ENCODE data around the gene HACD2.
"Not testable (repeated sequence)": the region's sequence is repeated elsewhere in the genome, so short reads cannot be mapped to it uniquely, and the experiment has no call there.

HACD2 gene

DNA sequence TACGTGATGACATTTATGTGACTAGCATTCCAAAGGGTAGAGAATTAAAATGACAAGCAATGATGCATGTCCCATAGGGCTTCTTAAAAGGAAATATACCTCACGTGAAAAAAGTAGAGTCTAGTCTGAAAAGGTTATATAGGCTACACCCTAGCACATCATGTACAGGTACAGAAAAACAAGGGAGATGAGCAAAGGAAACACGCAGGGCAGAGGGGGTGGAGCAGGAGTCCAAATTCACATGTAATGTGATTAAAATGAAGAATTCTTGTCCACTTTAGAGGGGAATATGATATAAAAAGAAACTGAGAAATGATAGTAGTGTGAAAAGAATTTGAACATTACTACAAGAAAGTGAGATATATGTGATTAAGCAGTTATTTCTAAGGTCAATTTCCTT, 59.4 kb downstream of the HACD2 start:
- no peak for DNase-seq (ENCODE audit: low read depth)

DNA sequence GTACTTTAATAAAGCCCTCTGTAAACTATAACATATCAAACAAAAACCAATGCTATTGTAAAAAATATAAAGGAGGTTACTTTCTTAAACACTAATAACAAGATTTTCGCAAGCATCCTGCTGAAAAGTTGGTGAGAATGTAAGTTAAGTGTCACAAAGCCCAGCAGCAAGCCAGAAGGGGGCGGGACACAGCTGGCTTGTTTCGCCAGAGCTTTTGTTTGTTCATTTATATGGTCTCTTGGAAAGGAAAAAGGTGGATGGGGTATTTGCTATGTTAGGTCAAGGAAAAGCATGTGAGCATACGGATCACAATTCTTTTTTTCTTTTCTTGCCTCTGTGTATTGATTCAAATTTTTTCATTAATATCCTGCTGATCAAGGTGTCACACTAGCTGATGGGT, 59.9 kb downstream of the HACD2 start:
- no peak for DNase-seq (ENCODE audit: low read depth)

- DNase-seq (ENCODE audit: low read depth) = no peak
These were observed 61.8 kb downstream of the HACD2 start for GRCh38 chr3:123523023-123523412.

GRCh38 chr3:123522320-123523022, 62.4 kb downstream of the HACD2 start:
- DNase-seq (ENCODE audit: low read depth) = no peak

GRCh38 chr3:123521179-123521969, 63.5 kb downstream of the HACD2 start:
- DNase-seq (ENCODE audit: low read depth) = no peak

GRCh38 chr3:123520656-123521055, 64.2 kb downstream of the HACD2 start:
- DNase-seq (ENCODE audit: low read depth) = no peak

DNA sequence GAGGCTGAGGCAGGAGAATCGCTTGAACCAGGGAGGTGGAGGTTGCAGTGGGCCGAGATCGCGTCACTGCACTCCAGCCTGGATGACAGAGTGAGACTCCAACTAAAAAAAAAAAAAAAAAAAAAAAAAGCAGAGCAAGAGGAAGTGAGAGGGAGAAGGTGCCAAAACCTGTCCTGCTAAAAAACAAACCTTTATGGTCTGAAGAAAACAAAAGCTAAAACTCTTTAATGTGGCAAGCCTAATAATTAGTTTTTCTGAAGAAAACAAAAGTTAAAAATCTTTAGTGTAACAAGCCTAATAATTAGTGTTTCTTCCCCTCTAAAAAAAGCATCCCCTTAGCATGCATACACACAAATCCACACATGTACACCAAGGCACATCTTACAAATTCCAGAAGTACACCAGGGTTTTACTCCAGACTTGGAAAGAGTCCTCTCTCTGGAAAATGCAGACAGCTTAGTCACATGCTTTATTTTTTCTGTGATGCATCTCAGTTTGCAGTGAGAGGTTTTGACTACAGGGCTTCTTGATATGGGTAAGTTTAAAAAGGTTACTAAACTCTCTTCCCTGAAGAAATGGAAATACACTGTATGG, 65.9 kb downstream of the HACD2 start:
- DNase-seq (ENCODE audit: low read depth) = no peak

DNA sequence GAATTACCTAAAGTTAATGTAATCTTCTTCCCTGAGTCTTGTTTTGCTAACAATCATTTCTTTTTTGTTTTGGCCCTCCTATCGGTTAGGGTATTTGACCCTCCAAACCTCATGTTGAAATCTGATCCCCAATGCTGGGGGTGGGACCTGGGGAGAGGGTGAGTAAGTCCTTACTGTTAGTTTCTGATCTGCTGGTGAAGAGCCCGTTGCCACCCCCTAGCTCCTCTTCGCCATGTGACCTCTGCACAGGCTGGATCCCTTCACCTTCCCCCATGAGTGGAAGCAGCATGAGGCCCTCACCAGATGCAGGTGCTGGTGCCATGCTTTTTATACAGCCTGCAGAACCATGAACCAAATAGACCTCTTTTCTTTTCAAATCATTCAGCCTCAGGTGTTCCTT, 73.1 kb downstream of the HACD2 start:
- no peak for DNase-seq (ENCODE audit: low read depth)

DNA sequence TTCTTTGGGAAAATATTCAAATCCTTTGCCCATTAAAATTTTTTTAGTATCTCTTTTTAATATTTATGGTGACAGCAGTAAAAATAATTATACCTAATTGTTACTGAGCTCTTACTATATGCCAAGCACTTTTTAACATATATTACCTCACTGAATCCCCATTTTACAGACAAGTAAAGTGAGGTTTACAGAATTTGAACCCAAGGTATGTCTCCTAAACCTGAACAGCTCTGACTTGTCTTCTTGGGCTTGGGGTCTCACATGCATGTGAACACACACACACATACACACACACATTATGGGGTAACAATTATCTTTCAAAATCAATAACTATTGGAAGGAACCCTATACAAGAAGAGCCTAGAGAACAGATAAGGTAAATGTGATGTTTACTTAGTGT, 73.8 kb downstream of the HACD2 start:
- no peak for DNase-seq (ENCODE audit: low read depth)

DNA sequence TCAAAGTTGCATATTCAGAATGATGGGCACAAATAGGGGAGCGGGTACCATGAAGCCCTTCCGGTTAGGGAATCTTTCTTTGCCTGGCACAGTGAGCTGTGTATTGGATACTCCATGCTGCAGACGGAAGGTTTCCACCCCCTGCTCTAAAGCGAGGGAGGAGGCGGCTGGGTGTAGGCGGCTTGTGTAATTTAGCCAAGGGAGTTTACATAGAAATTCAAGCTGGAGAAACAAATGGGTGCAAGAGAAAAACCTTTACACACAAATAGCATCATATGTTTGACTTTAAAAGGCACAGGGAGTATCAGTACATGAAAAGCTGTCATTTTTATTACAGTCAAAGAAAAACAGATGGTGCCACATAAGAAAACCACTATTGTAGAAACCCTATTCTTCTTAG, 76.7 kb downstream of the HACD2 start:
- no peak for DNase-seq (ENCODE audit: low read depth)

DNA sequence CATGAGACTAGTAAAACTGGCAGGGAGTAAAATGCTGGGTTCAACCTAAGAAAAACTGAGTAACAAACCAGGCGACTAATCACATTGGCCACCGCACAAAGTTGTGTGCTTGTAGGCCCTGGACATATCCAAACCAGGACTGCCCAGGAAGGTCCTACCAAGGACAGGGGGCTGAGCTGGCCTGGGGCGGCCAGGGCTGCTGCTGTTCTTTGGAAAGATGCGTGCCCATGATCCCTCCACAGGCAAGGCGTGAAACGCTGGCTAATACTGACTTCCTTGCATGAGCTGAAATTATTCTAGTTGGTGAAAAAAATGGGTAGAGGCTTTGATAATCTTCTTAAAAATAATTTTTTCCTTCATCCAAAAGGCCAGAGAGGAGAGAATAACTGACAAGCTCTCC, 79.0 kb downstream of the HACD2 start:
- DNase-seq (ENCODE audit: low read depth) = no peak

DNA sequence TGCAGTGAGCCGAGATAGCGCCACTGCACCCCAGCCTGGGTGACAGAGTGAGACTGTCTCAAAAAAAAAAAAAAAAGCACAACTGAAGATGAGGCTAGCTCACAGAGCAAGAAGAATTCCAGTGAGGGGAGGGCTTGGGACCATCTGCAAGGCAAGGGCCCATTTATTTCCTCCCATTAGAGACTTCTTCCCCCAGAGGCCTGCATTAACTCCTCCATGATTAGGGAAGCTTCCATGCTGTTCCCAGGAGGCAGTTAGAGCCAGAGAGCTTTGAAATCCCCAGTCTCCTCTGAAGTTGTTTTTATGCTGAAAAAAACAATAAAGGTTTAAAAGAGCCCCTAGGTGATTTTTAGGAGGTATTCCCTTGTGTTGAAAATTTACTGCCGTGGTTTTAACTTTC, 81.7 kb downstream of the HACD2 start:
- no peak for DNase-seq (ENCODE audit: low read depth)

DNA sequence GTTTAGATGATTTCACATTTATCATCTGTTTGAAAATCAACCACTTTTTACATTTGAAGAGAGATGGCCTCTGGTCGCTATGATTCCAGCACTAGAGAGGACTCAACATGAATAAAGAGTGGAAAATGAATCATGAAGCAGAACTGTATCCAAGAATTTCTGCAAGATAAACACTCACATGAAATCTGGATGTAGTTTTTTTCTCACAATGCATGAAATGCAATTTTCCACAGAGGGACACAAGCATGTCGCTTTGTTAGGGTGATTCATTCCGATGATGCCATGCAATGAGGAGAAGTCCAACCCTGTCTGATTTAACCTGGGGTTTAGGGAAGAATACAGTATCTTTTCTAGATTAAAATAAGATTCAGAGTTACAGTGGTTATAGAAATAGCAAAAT, 85.5 kb downstream of the HACD2 start:
- DNase-seq (ENCODE audit: low read depth) = no peak

- no peak for DNase-seq (ENCODE audit: low read depth)
These were observed 86.1 kb downstream of the HACD2 start for GRCh38 chr3:123498761-123499160.

- DNase-seq (ENCODE audit: low read depth) = no peak
These were observed 90.9 kb downstream of the HACD2 start for GRCh38 chr3:123493912-123494311.

DNA sequence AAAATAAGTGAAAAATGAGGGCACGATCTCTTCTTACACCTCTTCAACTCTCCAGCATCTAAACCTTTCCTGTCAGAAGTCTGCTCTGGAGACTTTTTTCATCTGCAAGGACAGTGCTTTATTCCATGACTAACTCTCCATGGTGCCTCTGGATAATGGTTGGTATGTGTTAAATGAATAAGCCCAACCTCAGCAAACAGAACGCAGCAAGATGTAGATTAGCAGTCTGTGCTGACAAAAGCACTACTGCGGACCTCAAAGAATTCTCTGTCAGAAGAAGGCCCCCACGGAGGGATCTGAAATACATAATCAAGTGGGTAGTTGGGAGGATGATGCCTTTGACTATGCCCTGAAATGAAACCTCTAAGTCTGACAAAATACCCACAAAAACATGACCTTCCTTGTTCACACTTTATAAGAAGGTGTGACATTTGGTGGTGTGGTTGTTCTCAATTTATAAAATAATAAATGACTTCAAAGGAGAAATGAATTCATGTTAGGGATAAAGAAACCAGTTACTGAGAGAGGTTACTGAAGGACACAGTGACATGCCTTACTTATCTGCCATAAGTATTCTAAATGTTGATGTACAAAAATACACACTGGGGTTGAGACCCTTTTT, 92.8 kb downstream of the HACD2 start:
- no peak for DNase-seq (ENCODE audit: low read depth)

DNA sequence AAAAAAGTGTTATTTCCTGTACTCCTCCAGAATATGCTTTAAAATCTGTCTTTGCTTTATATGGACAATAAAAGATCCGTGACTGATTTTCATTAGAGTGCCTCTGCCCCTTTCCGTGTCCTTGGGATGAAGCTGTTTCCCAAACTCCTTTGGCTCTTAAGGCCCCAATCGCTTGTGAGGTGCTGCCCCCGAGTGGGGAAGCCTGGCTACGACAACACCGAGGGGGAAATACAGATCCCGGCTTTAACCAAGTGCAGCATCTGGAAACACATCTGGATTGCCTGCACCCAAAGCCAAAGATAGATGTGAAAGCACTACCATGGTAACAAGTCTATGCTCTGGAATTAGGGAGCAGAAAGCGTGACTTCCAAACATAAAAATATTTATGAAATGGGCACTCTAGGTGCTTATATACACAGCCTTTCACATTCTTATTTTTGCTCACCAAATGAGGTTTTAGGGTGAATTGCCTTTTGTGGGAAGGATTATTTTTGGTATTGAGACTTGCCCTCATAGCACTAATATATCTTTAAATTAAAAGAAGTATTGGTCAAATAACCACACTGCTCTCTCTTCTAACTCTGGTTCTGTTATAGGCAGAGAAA, 95.4 kb downstream of the HACD2 start:
- peak; percentile 60 for DNase-seq (ENCODE audit: low read depth)

DNA sequence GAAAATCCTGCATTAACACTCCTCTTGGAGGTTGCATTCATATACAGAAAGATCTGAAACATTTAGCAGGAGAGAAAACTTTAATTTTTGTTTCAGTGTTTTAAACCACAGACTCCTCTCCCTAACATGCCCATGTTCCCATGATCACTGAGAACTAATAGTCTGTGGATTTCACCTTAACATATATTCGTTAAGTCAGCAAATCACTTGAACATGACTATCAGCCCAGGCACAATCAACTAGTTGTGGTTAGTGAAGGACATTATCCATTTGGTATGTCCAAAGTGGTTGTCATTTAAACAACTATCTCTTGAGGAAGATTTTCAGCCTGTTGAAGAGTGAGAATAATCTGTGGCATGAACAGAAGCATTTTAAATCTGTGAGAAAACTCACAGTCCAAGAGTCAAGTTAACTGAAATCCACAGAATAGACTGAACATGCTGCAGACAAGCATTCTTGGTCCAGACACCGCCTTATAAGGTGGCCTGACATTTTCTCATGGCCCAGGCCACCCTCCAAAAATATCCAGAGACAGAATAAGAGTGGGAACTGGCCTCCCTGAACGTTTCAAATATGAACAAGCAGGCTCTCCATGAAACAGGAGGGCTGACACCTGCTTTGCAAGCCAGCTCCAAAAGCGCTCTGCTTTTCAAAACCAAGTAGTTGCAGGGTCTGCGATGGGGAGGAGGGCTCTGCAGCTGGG, 96.1 kb downstream of the HACD2 start:
- no peak for DNase-seq (ENCODE audit: low read depth)

- DNase-seq (ENCODE audit: low read depth) = not testable (repeated sequence)
These were observed 97.8 kb downstream of the HACD2 start for GRCh38 chr3:123487063-123487462.

DNA sequence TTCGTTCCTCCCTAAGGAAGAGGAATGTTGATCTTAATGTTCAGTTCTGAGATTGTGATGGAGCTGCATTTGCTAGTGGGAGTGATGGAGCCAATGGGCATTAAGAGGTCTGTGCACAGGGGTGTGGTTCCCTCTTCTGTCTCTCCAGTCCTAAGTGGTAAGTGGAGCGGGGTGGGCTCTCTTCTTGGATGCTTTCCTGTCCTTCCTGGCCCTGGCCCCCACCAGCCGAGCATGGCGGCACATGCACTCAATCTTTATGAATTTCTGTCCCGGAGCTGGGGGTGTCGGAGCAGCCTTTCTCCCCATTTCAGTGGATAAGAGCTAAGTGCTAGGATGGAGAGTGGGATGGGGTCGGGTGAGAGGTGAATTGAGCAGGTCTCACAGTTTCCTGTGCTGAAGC, 98.4 kb downstream of the HACD2 start:
- no peak for DNase-seq (ENCODE audit: low read depth)

DNA sequence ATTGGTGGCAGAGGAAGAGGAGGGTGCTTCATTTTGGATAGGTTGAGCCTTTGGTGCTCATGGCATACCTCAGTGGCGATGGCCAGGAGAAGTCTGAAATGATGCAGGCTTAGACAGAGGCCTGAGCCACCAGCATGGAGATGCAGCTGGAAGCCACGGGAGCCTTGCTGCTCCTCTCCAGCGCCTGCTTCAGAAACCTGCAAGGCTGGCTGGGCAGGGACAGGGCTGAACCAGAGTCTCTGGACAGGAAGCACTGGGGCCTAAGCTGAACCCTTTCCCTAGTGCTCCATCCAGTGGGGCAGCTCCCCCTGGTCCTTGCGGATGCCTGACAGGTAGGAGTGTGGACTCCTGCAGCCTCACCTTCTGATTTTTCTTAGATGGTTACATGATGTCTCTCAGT, 99.3 kb downstream of the HACD2 start:
- no peak for DNase-seq (ENCODE audit: low read depth)

DNA sequence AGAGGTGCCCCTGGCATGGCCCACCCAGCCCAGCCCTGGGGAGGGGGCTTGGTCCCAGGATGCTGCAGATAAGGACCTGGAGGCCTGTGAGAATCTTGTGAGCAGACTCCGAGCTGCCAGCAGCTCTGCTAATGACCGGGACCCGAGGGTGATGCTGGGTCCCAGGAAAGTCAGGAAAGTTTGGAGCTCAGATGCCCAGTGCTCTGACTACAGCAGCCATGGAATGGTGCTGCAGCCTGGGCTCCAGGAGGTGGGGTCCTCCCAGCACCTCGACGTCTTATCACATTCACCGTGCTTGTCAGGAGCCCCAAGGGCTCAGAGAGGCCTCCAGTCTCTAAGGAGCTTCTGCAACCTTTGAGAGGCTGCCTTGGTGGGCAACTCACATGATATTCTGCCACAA, 101.7 kb downstream of the HACD2 start:
- no peak for DNase-seq (ENCODE audit: low read depth)
